ENCODE measurements around the gene SLC12A3. TPM values are rescaled to one million over a fixed set of nuclear protein-coding genes. Genes with fewer than 3 reads are reported as not detected.

The SLC12A3 gene
- total and polyA plus RNA-seq, 2 experiments from 2014 or later = not detected

DNA sequence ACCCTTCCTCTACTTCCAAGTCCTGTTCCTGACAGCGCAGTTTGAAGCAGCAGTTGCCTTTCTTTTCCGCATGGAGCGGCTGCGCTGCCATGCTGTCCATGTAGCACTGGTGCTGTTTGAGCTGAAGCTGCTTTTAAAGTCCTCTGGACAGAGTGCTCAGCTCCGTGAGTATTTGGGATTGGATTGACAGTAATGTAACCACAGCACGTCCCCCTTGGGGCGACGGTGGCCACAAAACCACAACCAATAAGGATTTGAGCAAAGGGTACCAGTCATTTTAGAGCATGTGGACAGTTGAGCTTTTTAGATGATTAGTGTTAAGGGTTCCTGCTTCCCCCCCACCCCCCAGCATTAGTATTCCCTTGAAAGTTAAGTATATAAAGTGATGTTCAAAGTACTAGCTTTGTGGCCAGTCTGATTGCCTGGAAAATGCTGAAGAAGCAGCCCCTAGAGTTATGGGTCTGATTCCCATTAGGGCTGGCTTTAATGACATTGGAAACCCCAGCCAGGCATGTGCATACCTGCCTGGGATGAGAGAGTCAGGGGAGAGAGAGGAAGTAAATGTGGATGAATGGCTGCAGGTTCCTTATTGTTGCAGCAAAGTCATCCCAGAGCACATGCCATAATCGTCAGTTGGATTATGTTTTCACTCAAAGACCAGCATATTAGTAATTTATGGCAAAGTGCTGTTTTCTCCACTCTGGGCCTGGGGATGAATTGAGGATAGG is 31.6 kb upstream of the SLC12A3 start:
- H3K4me1 ChIP-seq (ENCODE audit: insufficient read depth) = no peaks in the 10 kb centered on the region
- WGBS (ENCODE audit: low lambda C conversion rate, missing lambda C conversion rate) = 94% methylated on average over 9 of the region's 9 CpGs
- TF ChIP-seq, protein P1, sequence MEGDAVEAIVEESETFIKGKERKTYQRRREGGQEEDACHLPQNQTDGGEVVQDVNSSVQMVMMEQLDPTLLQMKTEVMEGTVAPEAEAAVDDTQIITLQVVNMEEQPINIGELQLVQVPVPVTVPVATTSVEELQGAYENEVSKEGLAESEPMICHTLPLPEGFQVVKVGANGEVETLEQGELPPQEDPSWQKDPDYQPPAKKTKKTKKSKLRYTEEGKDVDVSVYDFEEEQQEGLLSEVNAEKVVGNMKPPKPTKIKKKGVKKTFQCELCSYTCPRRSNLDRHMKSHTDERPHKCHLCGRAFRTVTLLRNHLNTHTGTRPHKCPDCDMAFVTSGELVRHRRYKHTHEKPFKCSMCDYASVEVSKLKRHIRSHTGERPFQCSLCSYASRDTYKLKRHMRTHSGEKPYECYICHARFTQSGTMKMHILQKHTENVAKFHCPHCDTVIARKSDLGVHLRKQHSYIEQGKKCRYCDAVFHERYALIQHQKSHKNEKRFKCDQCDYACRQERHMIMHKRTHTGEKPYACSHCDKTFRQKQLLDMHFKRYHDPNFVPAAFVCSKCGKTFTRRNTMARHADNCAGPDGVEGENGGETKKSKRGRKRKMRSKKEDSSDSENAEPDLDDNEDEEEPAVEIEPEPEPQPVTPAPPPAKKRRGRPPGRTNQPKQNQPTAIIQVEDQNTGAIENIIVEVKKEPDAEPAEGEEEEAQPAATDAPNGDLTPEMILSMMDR (IDR thresholded peaks at IDR 0.05; ENCODE audit: poor library complexity) = no peak
- TF ChIP-seq EZH2phosphoT487 (IDR thresholded peaks at IDR 0.05; ENCODE audit: low read depth, severe bottlenecking, unreplicated experiment) (no peak), EZH2 (IDR thresholded peaks at IDR 0.05; ENCODE audit: borderline replicate concordance) (no peak)
- no peak for DNase-seq (ENCODE audit: low spot score)
- no peaks in the 10 kb centered on the region for H3K79me2 ChIP-seq
- H3K9me3 ChIP-seq (ENCODE audit: low read depth) = no peaks in the 10 kb centered on the region
- H3K4me3 ChIP-seq = no peak overlapping the region
- no peak overlapping the region for H2AFZ ChIP-seq
- no peaks in the 10 kb centered on the region for H3K27me3 ChIP-seq
- no peaks in the 10 kb centered on the region for H4K20me1 ChIP-seq (ENCODE audit: insufficient read depth, poor library complexity, severe bottlenecking)
- no peaks in the 10 kb centered on the region for H3K36me3 ChIP-seq (replicated peaks; ENCODE audit: insufficient read depth, low read depth)
- H3K4me2 ChIP-seq = no peak overlapping the region
- H3K27ac ChIP-seq = no peak overlapping the region
- no peaks in the 10 kb centered on the region for H3K9me2 ChIP-seq (replicated peaks; ENCODE audit: insufficient read depth)

DNA sequence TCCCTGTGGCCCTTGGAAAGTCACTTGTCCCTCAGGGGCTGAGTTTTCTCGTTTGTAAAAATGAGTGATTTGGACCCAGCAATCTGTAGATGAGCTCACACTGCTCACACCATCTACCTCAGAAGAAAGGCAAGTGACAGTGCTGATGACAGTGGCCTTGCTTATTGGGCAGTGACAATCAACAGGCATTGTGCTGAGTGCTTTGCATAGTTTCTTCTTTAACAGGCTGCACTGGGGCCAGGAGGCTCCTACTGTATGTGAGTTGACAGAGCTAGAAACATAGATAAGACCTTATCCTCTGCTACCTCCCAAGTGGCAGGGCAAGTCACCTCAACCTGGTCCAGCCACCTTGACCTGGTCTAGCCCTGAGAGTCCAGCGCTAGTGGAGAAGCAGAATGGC is 29.7 kb upstream of the SLC12A3 start:
- H3K4me3 ChIP-seq = no peak overlapping the region
- no peak overlapping the region for H3K27ac ChIP-seq
- H3K4me2 ChIP-seq = no peak overlapping the region
- H3K79me2 ChIP-seq = no peaks in the 10 kb centered on the region
- H4K20me1 ChIP-seq (ENCODE audit: insufficient read depth, poor library complexity, severe bottlenecking) = no peaks in the 10 kb centered on the region
- DNase-seq (ENCODE audit: low spot score) = no peak
- TF ChIP-seq EZH2 (IDR thresholded peaks at IDR 0.05; ENCODE audit: borderline replicate concordance) = no peak
- no peak for TF ChIP-seq EZH2phosphoT487 (IDR thresholded peaks at IDR 0.05; ENCODE audit: low read depth, severe bottlenecking, unreplicated experiment)
- TF ChIP-seq, protein P1 (IDR thresholded peaks at IDR 0.05; ENCODE audit: poor library complexity) = no peak
- H2AFZ ChIP-seq = no peak overlapping the region
- H3K4me1 ChIP-seq (ENCODE audit: insufficient read depth) = no peaks in the 10 kb centered on the region
- no peaks in the 10 kb centered on the region for H3K9me3 ChIP-seq (ENCODE audit: low read depth)
- 91% methylated on average over 2 of the region's 2 CpGs for WGBS (ENCODE audit: low lambda C conversion rate, missing lambda C conversion rate)
- H3K27me3 ChIP-seq = no peaks in the 10 kb centered on the region
- no peaks in the 10 kb centered on the region for H3K9me2 ChIP-seq (replicated peaks; ENCODE audit: insufficient read depth)
- no peaks in the 10 kb centered on the region for H3K36me3 ChIP-seq (replicated peaks; ENCODE audit: insufficient read depth, low read depth)

DNA sequence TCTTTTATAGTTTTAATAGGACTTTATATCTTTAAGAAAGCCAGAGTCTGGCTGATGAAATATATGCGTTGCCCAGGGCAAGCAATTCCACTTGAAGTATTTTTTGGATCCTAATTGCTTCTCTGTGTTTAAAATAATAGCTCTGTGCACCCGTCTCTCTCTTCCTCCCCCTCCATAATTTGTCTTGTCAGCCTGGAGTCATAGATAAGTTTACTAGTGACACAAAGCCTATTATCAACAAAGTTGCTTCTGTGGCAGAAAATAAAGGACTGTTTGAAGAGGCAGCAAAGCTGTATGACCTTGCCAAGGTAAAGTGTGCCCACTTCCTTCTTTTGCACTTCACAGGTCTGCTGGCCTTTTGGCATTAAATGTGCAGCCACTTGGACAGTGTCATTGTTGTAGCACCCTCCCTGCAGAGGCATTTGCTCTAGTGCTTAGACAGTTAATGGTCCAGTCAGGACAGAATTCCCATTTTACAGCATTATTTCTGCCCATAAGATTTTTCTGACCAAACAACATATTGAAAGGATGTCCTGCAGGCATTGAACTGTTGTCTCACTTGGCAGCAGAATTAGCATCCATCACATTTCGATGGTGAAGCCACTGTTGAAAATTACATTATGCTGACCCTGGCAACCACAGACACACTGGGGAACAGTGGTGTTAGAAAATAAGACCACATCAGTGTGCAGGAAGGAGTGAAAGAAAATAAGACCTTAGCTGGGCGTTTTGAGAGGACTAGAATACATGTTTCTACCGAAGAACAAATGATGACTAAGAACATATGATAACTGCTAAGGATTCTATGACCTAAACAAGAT is 28.4 kb upstream of the SLC12A3 start:
- Histone ChIP-seq H3K4me1 (ENCODE audit: insufficient read depth) (no peaks in the 10 kb centered on the region), H3K9me2 (replicated peaks; ENCODE audit: insufficient read depth) (no peaks in the 10 kb centered on the region), H3K4me3 (no peak overlapping the region), H3K36me3 (replicated peaks; ENCODE audit: insufficient read depth, low read depth) (no peaks in the 10 kb centered on the region), H4K20me1 (ENCODE audit: insufficient read depth, poor library complexity, severe bottlenecking) (no peaks in the 10 kb centered on the region), H3K79me2 (no peaks in the 10 kb centered on the region), H3K27ac (no peak overlapping the region), H3K27me3 (no peaks in the 10 kb centered on the region), H3K9me3 (ENCODE audit: low read depth) (no peaks in the 10 kb centered on the region), H2AFZ (no peak overlapping the region), H3K4me2 (no peak overlapping the region)
- DNase-seq (ENCODE audit: low spot score) = no peak
- 78% methylated on average over 5 of the region's 5 CpGs for WGBS (ENCODE audit: low lambda C conversion rate, missing lambda C conversion rate)
- no peak for TF ChIP-seq EZH2 (IDR thresholded peaks at IDR 0.05; ENCODE audit: borderline replicate concordance)
- no peak for TF ChIP-seq EZH2phosphoT487 (IDR thresholded peaks at IDR 0.05; ENCODE audit: low read depth, severe bottlenecking, unreplicated experiment)
- TF ChIP-seq, protein P1 (IDR thresholded peaks at IDR 0.05; ENCODE audit: poor library complexity) = no peak

All from hepatocyte (in vitro differentiated cells).